Measurements from ENCODE around the gene NOD2.

The NOD2 gene

GRCh38 chr16:50692999-50693781, at the start of gene NOD2:
NOD2 (plus strand) TSS chr16:50693606; CDS start chr16:50699496, 5,890 bp downstream.
- Histone ChIP-seq H3K9ac (ENCODE audit: low read depth, low read length) (peak within 1 kb of the TSS; percentile 37), H3K27me3 (ENCODE audit: control insufficient read depth, insufficient read depth, low read length) (peaks cover 26% of the 10 kb centered on the region), H3K36me3 (ENCODE audit: control insufficient read depth, insufficient read depth, low read length) (no peaks in the 10 kb centered on the region), H3K9me3 (ENCODE audit: control insufficient read depth, insufficient read depth, low read length) (no peaks in the 10 kb centered on the region), H3K4me1 (ENCODE audit: control insufficient read depth, insufficient read depth, low read length) (no peaks in the 10 kb centered on the region), H3K4me3 (ENCODE audit: low read depth, low read length) (peak within 1 kb of the TSS; percentile 48)

DNA sequence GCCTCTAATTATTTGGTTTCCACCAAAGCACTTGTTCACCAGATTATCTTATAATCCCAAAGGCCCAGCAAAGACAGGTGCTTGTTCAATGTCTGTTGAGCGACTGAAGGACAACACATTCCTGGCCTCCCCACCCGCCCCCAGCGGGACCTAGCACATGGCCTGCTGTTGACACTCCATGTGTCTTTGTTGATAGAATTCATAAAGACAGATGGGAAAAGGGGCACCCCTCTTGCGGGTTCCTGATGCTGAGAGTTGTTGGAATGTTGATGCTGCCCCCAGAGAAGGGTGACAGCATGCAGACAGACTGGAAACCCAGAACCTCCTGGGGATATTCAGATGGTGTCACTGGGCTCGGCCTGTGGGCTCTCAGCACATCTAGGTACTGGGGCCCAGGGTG, 49.2 kb upstream of the NOD2 start:
- H3K4me1 ChIP-seq (ENCODE audit: control insufficient read depth, insufficient read depth, low read length): no peaks in the 10 kb centered on the region
- no peaks in the 10 kb centered on the region for H3K27me3 ChIP-seq (ENCODE audit: control insufficient read depth, insufficient read depth, low read length)

GRCh38 chr16:50644729-50645128, 48.7 kb upstream of the NOD2 start:
- H3K4me1 ChIP-seq (ENCODE audit: control insufficient read depth, insufficient read depth, low read length): no peaks in the 10 kb centered on the region
- H3K27me3 ChIP-seq (ENCODE audit: control insufficient read depth, insufficient read depth, low read length): no peaks in the 10 kb centered on the region
- no peaks in the 10 kb centered on the region for H3K36me3 ChIP-seq (ENCODE audit: control insufficient read depth, insufficient read depth, low read length)
- H3K9ac ChIP-seq (ENCODE audit: low read depth, low read length): no peak overlapping the region
- no peaks in the 10 kb centered on the region for H3K9me3 ChIP-seq (ENCODE audit: control insufficient read depth, insufficient read depth, low read length)
- H3K4me3 ChIP-seq (ENCODE audit: low read depth, low read length): no peak overlapping the region

More for the DNA sequence above, 49.2 kb upstream of the NOD2 start:
- Histone ChIP-seq H3K4me3 (ENCODE audit: low read depth, low read length) (no peak overlapping the region), H3K9me3 (ENCODE audit: control insufficient read depth, insufficient read depth, low read length) (no peaks in the 10 kb centered on the region), H3K36me3 (ENCODE audit: control insufficient read depth, insufficient read depth, low read length) (no peaks in the 10 kb centered on the region), H3K9ac (ENCODE audit: low read depth, low read length) (no peak overlapping the region)

DNA sequence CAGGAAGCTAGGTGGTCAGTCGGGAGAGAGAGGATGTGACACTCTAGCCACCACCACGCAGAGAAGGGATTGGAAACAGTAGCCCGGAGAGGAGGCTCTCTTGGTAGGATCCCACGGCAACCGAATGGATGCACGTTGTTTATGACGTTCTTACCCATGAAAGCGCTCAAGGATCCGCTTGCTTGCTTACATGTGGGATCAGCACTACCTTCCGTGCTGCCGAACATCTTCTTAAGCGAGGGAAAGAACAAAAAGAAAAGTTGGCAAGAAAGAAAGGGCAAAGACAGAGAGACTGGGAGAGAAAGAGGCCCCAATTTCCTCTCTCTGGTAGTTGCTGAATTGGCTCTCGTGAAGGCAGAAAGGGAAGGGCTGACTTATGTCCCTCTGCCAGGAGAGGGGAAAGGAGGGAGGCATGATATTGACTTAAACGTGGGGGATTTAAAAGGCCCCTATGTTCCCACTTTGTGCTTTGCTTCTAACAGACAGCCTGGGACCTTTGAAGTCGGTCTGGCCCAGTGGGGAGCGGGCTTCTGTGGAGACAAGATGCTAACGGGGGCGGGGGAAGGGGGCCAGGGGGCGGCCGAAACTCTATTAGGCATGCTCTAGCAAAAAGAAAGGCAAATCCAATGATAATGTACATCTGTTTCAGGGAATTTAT, 47.7 kb upstream of the NOD2 start:
- no peaks in the 10 kb centered on the region for H3K27me3 ChIP-seq (ENCODE audit: control insufficient read depth, insufficient read depth, low read length)

DNA sequence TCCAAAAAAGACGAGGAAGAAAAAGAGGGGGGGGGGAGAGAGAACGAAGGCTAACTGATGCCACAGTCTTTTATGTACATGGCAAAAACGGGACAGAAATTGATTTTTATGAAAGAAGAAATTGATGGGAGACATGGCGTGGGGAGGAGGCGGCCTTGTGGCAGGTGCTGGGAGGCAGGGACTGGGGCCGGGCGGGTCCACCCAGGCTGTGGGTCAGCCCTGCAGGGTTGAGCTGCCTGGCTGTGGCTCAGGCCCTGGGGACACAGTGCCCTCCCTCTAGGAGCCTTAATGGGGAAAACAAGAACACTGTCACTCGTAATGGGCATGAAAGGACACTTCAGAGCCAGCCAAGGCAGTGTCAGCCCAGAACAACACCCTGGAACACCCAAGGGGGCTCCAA, 47.1 kb upstream of the NOD2 start:
- no peaks in the 10 kb centered on the region for H3K36me3 ChIP-seq (ENCODE audit: control insufficient read depth, insufficient read depth, low read length)
- H3K27me3 ChIP-seq (ENCODE audit: control insufficient read depth, insufficient read depth, low read length): no peaks in the 10 kb centered on the region
- no peaks in the 10 kb centered on the region for H3K9me3 ChIP-seq (ENCODE audit: control insufficient read depth, insufficient read depth, low read length)
- H3K4me3 ChIP-seq (ENCODE audit: low read depth, low read length): no peak overlapping the region
- H3K4me1 ChIP-seq (ENCODE audit: control insufficient read depth, insufficient read depth, low read length): no peaks in the 10 kb centered on the region
- no peak overlapping the region for H3K9ac ChIP-seq (ENCODE audit: low read depth, low read length)

More for the DNA sequence above, 47.7 kb upstream of the NOD2 start:
- no peaks in the 10 kb centered on the region for H3K9me3 ChIP-seq (ENCODE audit: control insufficient read depth, insufficient read depth, low read length)
- no peak overlapping the region for H3K9ac ChIP-seq (ENCODE audit: low read depth, low read length)
- no peak overlapping the region for H3K4me3 ChIP-seq (ENCODE audit: low read depth, low read length)
- H3K36me3 ChIP-seq (ENCODE audit: control insufficient read depth, insufficient read depth, low read length): no peaks in the 10 kb centered on the region
- H3K4me1 ChIP-seq (ENCODE audit: control insufficient read depth, insufficient read depth, low read length): no peaks in the 10 kb centered on the region

GRCh38 chr16:50651835-50652438, 41.5 kb upstream of the NOD2 start:
- H3K9me3 ChIP-seq (ENCODE audit: control insufficient read depth, insufficient read depth, low read length): no peaks in the 10 kb centered on the region
- no peaks in the 10 kb centered on the region for H3K4me1 ChIP-seq (ENCODE audit: control insufficient read depth, insufficient read depth, low read length)
- no peaks in the 10 kb centered on the region for H3K27me3 ChIP-seq (ENCODE audit: control insufficient read depth, insufficient read depth, low read length)
- H3K9ac ChIP-seq (ENCODE audit: low read depth, low read length): no peak overlapping the region
- no peak overlapping the region for H3K4me3 ChIP-seq (ENCODE audit: low read depth, low read length)
- H3K36me3 ChIP-seq (ENCODE audit: control insufficient read depth, insufficient read depth, low read length): no peaks in the 10 kb centered on the region

- no peaks in the 10 kb centered on the region for H3K4me1 ChIP-seq (ENCODE audit: control insufficient read depth, insufficient read depth, low read length)
- no peaks in the 10 kb centered on the region for H3K9me3 ChIP-seq (ENCODE audit: control insufficient read depth, insufficient read depth, low read length)
- no peak overlapping the region for H3K4me3 ChIP-seq (ENCODE audit: low read depth, low read length)
- H3K9ac ChIP-seq (ENCODE audit: low read depth, low read length): no peak overlapping the region
- no peaks in the 10 kb centered on the region for H3K27me3 ChIP-seq (ENCODE audit: control insufficient read depth, insufficient read depth, low read length)
- no peaks in the 10 kb centered on the region for H3K36me3 ChIP-seq (ENCODE audit: control insufficient read depth, insufficient read depth, low read length)
Observed at GRCh38 chr16:50652836-50653425, 40.5 kb upstream of the NOD2 start.

DNA sequence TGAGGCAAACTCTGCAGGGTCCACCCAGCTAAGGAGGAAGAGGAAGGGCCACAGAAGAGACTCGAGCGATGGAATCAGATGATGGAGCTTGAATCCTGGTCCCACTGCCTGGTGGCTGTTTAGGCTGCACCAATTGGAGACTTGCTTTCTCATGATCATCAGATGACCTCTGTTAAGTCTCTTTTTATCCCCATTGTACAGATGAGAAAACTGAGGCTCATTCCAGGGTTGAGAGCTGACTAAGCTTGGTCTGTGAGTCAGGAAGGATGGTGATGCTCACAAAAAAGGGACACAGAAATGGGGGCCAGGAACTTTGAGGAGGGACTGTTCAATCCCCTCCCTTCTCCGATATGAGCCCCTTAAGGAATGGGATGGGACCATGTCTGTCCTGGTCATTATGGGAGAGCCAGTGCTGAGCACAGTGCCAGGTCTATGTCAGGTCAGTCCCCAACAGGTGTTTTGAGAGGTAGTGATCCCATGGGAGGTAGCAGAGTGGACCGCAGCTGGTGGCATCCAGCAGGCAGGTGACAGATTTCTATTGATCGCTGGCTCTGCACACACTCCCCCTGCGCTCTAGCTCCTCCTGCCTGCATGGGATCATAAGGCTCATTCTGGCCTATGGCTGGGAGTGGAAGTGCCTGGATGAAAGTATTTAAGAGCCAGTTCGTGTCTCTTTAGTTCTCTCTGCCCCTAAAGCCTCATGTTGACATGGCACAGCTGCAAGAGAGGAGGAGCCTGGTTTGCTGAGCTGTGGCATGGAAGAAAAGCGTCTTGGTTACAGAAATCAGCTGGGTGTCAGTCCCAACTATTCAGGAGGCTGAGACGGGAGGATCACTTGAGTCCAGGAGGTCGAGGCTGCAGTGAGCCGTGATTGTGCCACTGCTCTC, 39.5 kb upstream of the NOD2 start:
- no peak overlapping the region for H3K4me3 ChIP-seq (ENCODE audit: low read depth, low read length)

GRCh38 chr16:50655558-50656055, 37.8 kb upstream of the NOD2 start:
- no peak overlapping the region for H3K4me3 ChIP-seq (ENCODE audit: low read depth, low read length)
- H3K9ac ChIP-seq (ENCODE audit: low read depth, low read length): no peak overlapping the region
- H3K27me3 ChIP-seq (ENCODE audit: control insufficient read depth, insufficient read depth, low read length): no peaks in the 10 kb centered on the region
- no peaks in the 10 kb centered on the region for H3K9me3 ChIP-seq (ENCODE audit: control insufficient read depth, insufficient read depth, low read length)
- no peaks in the 10 kb centered on the region for H3K36me3 ChIP-seq (ENCODE audit: control insufficient read depth, insufficient read depth, low read length)
- no peaks in the 10 kb centered on the region for H3K4me1 ChIP-seq (ENCODE audit: control insufficient read depth, insufficient read depth, low read length)

More for the DNA sequence above, 39.5 kb upstream of the NOD2 start:
- H3K36me3 ChIP-seq (ENCODE audit: control insufficient read depth, insufficient read depth, low read length): no peaks in the 10 kb centered on the region
- no peaks in the 10 kb centered on the region for H3K27me3 ChIP-seq (ENCODE audit: control insufficient read depth, insufficient read depth, low read length)
- H3K9me3 ChIP-seq (ENCODE audit: control insufficient read depth, insufficient read depth, low read length): no peaks in the 10 kb centered on the region
- H3K4me1 ChIP-seq (ENCODE audit: control insufficient read depth, insufficient read depth, low read length): no peaks in the 10 kb centered on the region
- H3K9ac ChIP-seq (ENCODE audit: low read depth, low read length): no peak overlapping the region

- H3K36me3 ChIP-seq (ENCODE audit: control insufficient read depth, insufficient read depth, low read length): no peaks in the 10 kb centered on the region
- H3K9ac ChIP-seq (ENCODE audit: low read depth, low read length): no peak overlapping the region
- no peaks in the 10 kb centered on the region for H3K27me3 ChIP-seq (ENCODE audit: control insufficient read depth, insufficient read depth, low read length)
- no peak overlapping the region for H3K4me3 ChIP-seq (ENCODE audit: low read depth, low read length)
- H3K9me3 ChIP-seq (ENCODE audit: control insufficient read depth, insufficient read depth, low read length): no peaks in the 10 kb centered on the region
- H3K4me1 ChIP-seq (ENCODE audit: control insufficient read depth, insufficient read depth, low read length): no peaks in the 10 kb centered on the region
Observed at GRCh38 chr16:50657241-50657640, 36.2 kb upstream of the NOD2 start.

- Histone ChIP-seq H3K9ac (ENCODE audit: low read depth, low read length) (no peak overlapping the region), H3K9me3 (ENCODE audit: control insufficient read depth, insufficient read depth, low read length) (no peaks in the 10 kb centered on the region), H3K4me3 (ENCODE audit: low read depth, low read length) (no peak overlapping the region), H3K27me3 (ENCODE audit: control insufficient read depth, insufficient read depth, low read length) (peaks cover 3% of the 10 kb centered on the region), H3K36me3 (ENCODE audit: control insufficient read depth, insufficient read depth, low read length) (no peaks in the 10 kb centered on the region), H3K4me1 (ENCODE audit: control insufficient read depth, insufficient read depth, low read length) (no peaks in the 10 kb centered on the region)
Observed at GRCh38 chr16:50659806-50660205, 33.6 kb upstream of the NOD2 start.

Measured in iPS-15b (cell line).